HL-60 (cell line): Measurements from ENCODE around the gene HSPA4.

ENCODE experiments used
- CTCF ChIP-seq: IDR thresholded peaks from one replicate; pipeline ENCODE4 v1.5.1; 2011; ENCODE audit warnings: low read length, control low read depth, inconsistent platforms; ENCODE audit not compliant: insufficient read depth
- GABPA ChIP-seq: IDR thresholded peaks from 2 replicates; pipeline ENCODE4 v1.6.1; 2012; ENCODE audit warnings: low read depth
- POLR2AphosphoS5 ChIP-seq: IDR thresholded peaks from 2 replicates; pipeline ENCODE4 v1.6.1; 2012; ENCODE audit warnings: low read depth

GRCh38 chr5:133052317-133053175 is 733 bp downstream of the HSPA4 start:
- TF ChIP-seq CTCF, result no peak
- TF ChIP-seq GABPA, result no peak
- TF ChIP-seq POLR2AphosphoS5, result no peak
